Gastrocnemius medialis (tissue), 4 donors: Measurements from ENCODE around the gene SLC49A4. TPM values are rescaled to one million over a fixed set of nuclear protein-coding genes. Genes with fewer than 3 reads are reported as not detected.

Source experiments
- ATAC-seq, 2 donors: fragments of 150-250 bp; one replicate each; pipeline ENCODE4 v1.9.1; 2016
- DNase-seq, 2 donors: peaks; one replicate each; pipeline ENCODE4 v3.0.0-alpha.2; 2019
- H3K27ac ChIP-seq, 4 donors: fragments of 200-600 bp; sonication (generic); 1 replicate in 1 of 4; 2 replicates in 3 of 4; pipeline ENCODE4 v1.5.1; 2016 to 2018; ENCODE audit warnings: mild to moderate bottlenecking in 2 of 4, moderate library complexity in 1 of 4
- H3K27me3 ChIP-seq, 3 donors: fragments of 200-600 bp; sonication (generic) in 2 of 3; 1 replicate in 1 of 3; 2 replicates in 2 of 3; pipeline versions ENCODE4 v1.5.1 to v1.6.0; 2016 to 2019; ENCODE audit warnings: mild to moderate bottlenecking in 1 of 3, moderate library complexity in 1 of 3
- H3K36me3 ChIP-seq, 2 donors: fragments of 200-600 bp; sonication (generic) in 1 of 2; one replicate each; pipeline ENCODE4 v1.5.1; 2017 to 2018
- H3K4me1 ChIP-seq, 2 donors: fragments of 200-600 bp; sonication (generic) in 1 of 2; one replicate each; pipeline ENCODE4 v1.5.1; 2016 to 2017; ENCODE audit warnings: mild to moderate bottlenecking in 2 of 2
- H3K4me3 ChIP-seq, 4 donors: fragments of 200-600 bp; sonication (generic) in 3 of 4; 1 replicate in 1 of 4; 2 replicates in 3 of 4; pipeline ENCODE4 v1.5.1; 2016 to 2019; ENCODE audit warnings: mild to moderate bottlenecking in 2 of 4
- H3K9me3 ChIP-seq, 3 donors: fragments of 200-600 bp; sonication (generic) in 2 of 3; 1 replicate in 1 of 3; 2 replicates in 2 of 3; pipeline ENCODE4 v1.5.1; 2016 to 2019
- CTCF ChIP-seq, 5 experiments: fragments of 450-650 bp in 3 of 5; fragments of 200-600 bp in 2 of 5; sonication (generic) in 2 of 5; IDR thresholded peaks in 4 of 5; conservative IDR thresholded peaks in 1 of 5; 1 replicate in 4 of 5; 2 replicates in 1 of 5; pipeline ENCODE4 v1.5.1; 2016 to 2019; ENCODE audit warnings: antibody characterized with exemption in 5 of 5, mild to moderate bottlenecking in 3 of 5, moderate library complexity in 3 of 5
- POLR2A ChIP-seq, 2 donors: fragments of 450-650 bp; IDR thresholded peaks; one replicate each; pipeline ENCODE4 v1.6.1; 2017; ENCODE audit warnings: antibody characterized with exemption in 2 of 2, mild to moderate bottlenecking in 2 of 2, moderate library complexity in 2 of 2
- in situ Hi-C, 4 donors: fragments of 200-750 bp; cut with MboI; loops; one replicate each; pipeline versions ENCODE4 v1.15.0 to v1.8.0; 2017; ENCODE audit warnings: low sequenced_read_pairs in 4 of 4
- intact Hi-C: fragments of 100-400 bp; cut with DNase I; formaldehyde crosslinking; loops from one replicate; pipeline ENCODE4 v1.15.1; 2023; ENCODE audit warnings: low total_unique reads
- total RNA-seq, 4 donors: library from RNA; depleted of rRNA; stranded (reverse); fragments of >200 nt; gene quantifications; one replicate each; pipeline versions ENCODE4 v1.1.0 to v1.2.3, GENCODE V29; 2016

SLC49A4 gene
- total RNA-seq, 4 donors from 2014 or later: 29.0 to 81.7 (median 44.8) TPM

GRCh38 chr3:122825460-122825859 lies 30.6 kb downstream of the SLC49A4 start:
- H3K9me3 ChIP-seq: no peaks in the 10 kb centered on the region
- ATAC-seq (peak; percentile 23 to 27), DNase-seq (no peak)
- H3K4me3 ChIP-seq: no peak overlapping the region
- no peaks in the 10 kb centered on the region for H3K27me3 ChIP-seq
- in situ Hi-C loops (no loop called here), intact Hi-C loops (loop anchor here (2.0 to 10.0 kb wide), 2 partner anchors 31 to 69 kb away; partner anchors contain the start of gene SLC49A4)
- H3K4me1 ChIP-seq: peaks cover 18 to 25% of the 10 kb centered on the region in 2 donors
- peaks cover 0 to 23% of the 10 kb centered on the region in 2 donors for H3K36me3 ChIP-seq
- TF ChIP-seq CTCF (IDR thresholded peaks at IDR 0.05 in 4 of 5, conservative IDR thresholded peaks at IDR 0.05 in 1 of 5) (no peak), POLR2A (IDR thresholded peaks at IDR 0.05) (no peak)
- H3K27ac ChIP-seq: peak overlapping the region; percentile 72 to 79 (median 75)

- H3K27me3 ChIP-seq: no peaks in the 10 kb centered on the region
- no peak for DNase-seq
- peak overlapping the region; percentile 72 to 79 (median 75) for H3K27ac ChIP-seq
- no peak for ATAC-seq
- no peaks in the 10 kb centered on the region for H3K9me3 ChIP-seq
- H3K36me3 ChIP-seq: peaks cover 0 to 23% of the 10 kb centered on the region in 2 donors
- intact Hi-C loops: loop anchor here (10.0 kb wide), 1 partner anchor 69 kb away; no protein-coding TSS in a partner anchor
- H3K4me1 ChIP-seq: peaks cover 18 to 25% of the 10 kb centered on the region in 2 donors
- TF ChIP-seq POLR2A (IDR thresholded peaks at IDR 0.05) (no peak), CTCF (IDR thresholded peaks at IDR 0.05 in 4 of 5, conservative IDR thresholded peaks at IDR 0.05 in 1 of 5) (no peak)
- in situ Hi-C loops: no loop called here
- no peak overlapping the region for H3K4me3 ChIP-seq
Observed at GRCh38 chr3:122826278-122826677, 31.4 kb downstream of the SLC49A4 start.

- in situ Hi-C loops: no loop called here
- no peak for ATAC-seq
Observed at GRCh38 chr3:122828281-122828680, 33.4 kb downstream of the SLC49A4 start.

GRCh38 chr3:122835590-122835989 lies 40.7 kb downstream of the SLC49A4 start:
- H3K4me3 ChIP-seq: no peak overlapping the region
- no peak for DNase-seq
- intact Hi-C loops (no loop called here), in situ Hi-C loops (no loop called here)
- no peaks in the 10 kb centered on the region for H3K27me3 ChIP-seq
- no peaks in the 10 kb centered on the region for H3K9me3 ChIP-seq
- TF ChIP-seq CTCF (IDR thresholded peaks at IDR 0.05 in 4 of 5, conservative IDR thresholded peaks at IDR 0.05 in 1 of 5) (no peak), POLR2A (IDR thresholded peaks at IDR 0.05) (no peak)
- H3K27ac ChIP-seq: no peak overlapping the region
- ATAC-seq: no peak
- no peaks in the 10 kb centered on the region for H3K4me1 ChIP-seq
- H3K36me3 ChIP-seq: peaks cover 0 to 11% of the 10 kb centered on the region in 2 donors

More at GRCh38 chr3:122828281-122828680, 33.4 kb downstream of the SLC49A4 start:
- Histone ChIP-seq H3K4me1 (peaks cover 18 to 25% of the 10 kb centered on the region in 2 donors), H3K36me3 (peaks cover 0 to 28% of the 10 kb centered on the region in 2 donors), H3K27ac (peak overlapping the region in 1 of 4 donors; percentile 50), H3K9me3 (no peaks in the 10 kb centered on the region), H3K27me3 (no peaks in the 10 kb centered on the region), H3K4me3 (no peak overlapping the region)
- TF ChIP-seq POLR2A (IDR thresholded peaks at IDR 0.05) (no peak), CTCF (IDR thresholded peaks at IDR 0.05 in 4 of 5, conservative IDR thresholded peaks at IDR 0.05 in 1 of 5) (no peak)
- intact Hi-C loops: loop anchor here (10.0 kb wide), 1 partner anchor 67 kb away; no protein-coding TSS in a partner anchor
- DNase-seq: no peak

- no peak overlapping the region for H3K27ac ChIP-seq
- H3K9me3 ChIP-seq: no peaks in the 10 kb centered on the region
- no peak for TF ChIP-seq CTCF (IDR thresholded peaks at IDR 0.05 in 4 of 5, conservative IDR thresholded peaks at IDR 0.05 in 1 of 5)
- TF ChIP-seq POLR2A (IDR thresholded peaks at IDR 0.05): no peak
- H3K4me3 ChIP-seq: no peak overlapping the region
- peaks cover 0 to 9% of the 10 kb centered on the region in 2 donors for H3K36me3 ChIP-seq
- DNase-seq (no peak), ATAC-seq (no peak)
- intact Hi-C loops: no loop called here
- H3K27me3 ChIP-seq: no peaks in the 10 kb centered on the region
- in situ Hi-C loops: no loop called here
- no peaks in the 10 kb centered on the region for H3K4me1 ChIP-seq
Observed at GRCh38 chr3:122843604-122844003, 48.7 kb downstream of the SLC49A4 start.
